ENCODE results near the gene SERPINB6. TPM values are rescaled to one million over a fixed set of nuclear protein-coding genes. Genes with fewer than 3 reads are reported as not detected.
A peak's percentile ranks its signal among the peaks of the same experiment; 100 is the strongest.
"Not testable (repeated sequence)": the region's sequence is repeated elsewhere in the genome, so short reads cannot be mapped to it uniquely, and the experiment has no call there.

SERPINB6 gene
- total RNA-seq, 1 experiment from 2014 or later: 68.0 TPM

GRCh38 chr6:2958776-2959175, 12.6 kb downstream of the SERPINB6 start:
- no peak for DNase-seq (ENCODE audit: low spot score)

GRCh38 chr6:2958331-2958711, 13.0 kb downstream of the SERPINB6 start:
- DNase-seq (ENCODE audit: low spot score): no peak

GRCh38 chr6:2957696-2958330, 13.6 kb downstream of the SERPINB6 start:
- DNase-seq (ENCODE audit: low spot score): no peak

- no peak for DNase-seq (ENCODE audit: low spot score)
Observed at GRCh38 chr6:2956930-2957685, 14.3 kb downstream of the SERPINB6 start.

- DNase-seq (ENCODE audit: low spot score): no peak
Observed at GRCh38 chr6:2953098-2953497, 18.3 kb downstream of the SERPINB6 start.

- peak; percentile 93 for DNase-seq (ENCODE audit: low spot score)
Observed at GRCh38 chr6:2952557-2953095, 18.7 kb downstream of the SERPINB6 start.

GRCh38 chr6:2951728-2952127, 19.6 kb downstream of the SERPINB6 start:
- DNase-seq (ENCODE audit: low spot score): no peak

GRCh38 chr6:2950713-2951112, 20.7 kb downstream of the SERPINB6 start:
- DNase-seq (ENCODE audit: low spot score): no peak

- no peak for DNase-seq (ENCODE audit: low spot score)
Observed at GRCh38 chr6:2949536-2950083, 21.8 kb downstream of the SERPINB6 start.

GRCh38 chr6:2949121-2949520, 22.2 kb downstream of the SERPINB6 start:
- DNase-seq (ENCODE audit: low spot score): no peak

GRCh38 chr6:2948228-2949025, 22.9 kb downstream of the SERPINB6 start:
- no peak for DNase-seq (ENCODE audit: low spot score)

- no peak for DNase-seq (ENCODE audit: low spot score)
Observed at GRCh38 chr6:2947445-2947844, 23.9 kb downstream of the SERPINB6 start.

GRCh38 chr6:2945153-2945452, 26.3 kb downstream of the SERPINB6 start:
- no peak for DNase-seq (ENCODE audit: low spot score)

- DNase-seq (ENCODE audit: low spot score): no peak
Observed at GRCh38 chr6:2944405-2945152, 26.8 kb downstream of the SERPINB6 start.

- no peak for DNase-seq (ENCODE audit: low spot score)
Observed at GRCh38 chr6:2943564-2943955, 27.8 kb downstream of the SERPINB6 start.

GRCh38 chr6:2942914-2943563, 28.3 kb downstream of the SERPINB6 start:
- no peak for DNase-seq (ENCODE audit: low spot score)

- not testable (repeated sequence) for DNase-seq (ENCODE audit: low spot score)
Observed at GRCh38 chr6:2942116-2942515, 29.3 kb downstream of the SERPINB6 start.

- no peak for DNase-seq (ENCODE audit: low spot score)
Observed at GRCh38 chr6:2940851-2941250, 30.5 kb downstream of the SERPINB6 start.

- DNase-seq (ENCODE audit: low spot score): no peak
Observed at GRCh38 chr6:2940010-2940850, 31.1 kb downstream of the SERPINB6 start.
